ENCODE measurements around the gene CARD16.

The CARD16 gene

DNA sequence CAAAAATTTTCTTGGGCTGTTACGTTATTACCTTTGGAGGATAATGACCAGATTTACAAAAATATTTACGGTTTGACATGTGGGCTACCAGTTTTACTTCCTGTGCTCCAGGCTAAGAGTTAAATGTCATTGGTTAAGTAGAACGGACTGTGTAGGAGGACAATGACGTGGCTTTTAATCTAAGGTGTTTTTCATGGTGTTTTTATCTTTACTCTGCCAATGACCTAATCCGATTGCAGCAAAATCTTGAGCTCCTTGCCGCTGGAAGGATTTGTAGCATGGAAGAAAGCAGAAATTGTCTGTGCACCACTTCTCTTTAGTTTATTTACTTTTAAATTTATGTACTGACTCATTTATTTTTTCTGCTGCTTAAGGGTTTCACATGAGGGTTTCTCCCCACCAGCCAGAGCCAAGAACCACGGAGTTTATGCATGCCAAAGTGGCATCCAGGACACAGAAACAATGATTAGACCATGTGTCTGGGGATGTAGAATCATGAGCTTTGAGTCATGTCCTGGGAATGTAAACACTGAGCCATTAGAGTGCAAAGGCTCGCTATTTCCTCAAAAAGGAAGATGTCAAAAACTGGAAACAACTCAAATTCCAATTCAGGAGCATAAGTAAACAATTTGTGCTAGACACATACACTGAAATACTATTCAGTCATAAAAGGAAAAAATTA, 1.9 kb upstream of the CARD16 start:
- Histone ChIP-seq H3K9me2 (replicated peaks; ENCODE audit: control insufficient read depth, low read length) (no peaks in the 10 kb centered on the region), H3K27me3 (ENCODE audit: control insufficient read depth, low read length) (no peaks in the 10 kb centered on the region), H3K4me1 (ENCODE audit: control insufficient read depth, low read length) (no peaks in the 10 kb centered on the region), H3K4me2 (ENCODE audit: low read length) (no peak overlapping the region), H3K27ac (ENCODE audit: low read depth, low read length) (no peak overlapping the region), H3K79me2 (ENCODE audit: control insufficient read depth, low read length) (no peaks in the 10 kb centered on the region), H3F3A (ENCODE audit: control insufficient read depth, insufficient read depth) (no peaks in the 10 kb centered on the region), H4K20me1 (ENCODE audit: control insufficient read depth, insufficient read depth, low read depth, low read length) (no peaks in the 10 kb centered on the region), H3K4me3 (ENCODE audit: low read length) (no peak overlapping the region), H3K36me3 (ENCODE audit: control insufficient read depth, low read length) (no peaks in the 10 kb centered on the region), H3K9me3 (ENCODE audit: control insufficient read depth, insufficient read depth, low read length) (no peaks in the 10 kb centered on the region)
- TF ChIP-seq CTCF (IDR thresholded peaks at IDR 0.05; ENCODE audit: low read depth, low read length, poor library complexity, severe bottlenecking) (no peak), EZH2phosphoT487 (IDR thresholded peaks at IDR 0.05; ENCODE audit: borderline replicate concordance, low read length) (no peak)

- H4K20me1 ChIP-seq (ENCODE audit: control insufficient read depth, insufficient read depth, low read depth, low read length), result no peaks in the 10 kb centered on the region
- no peaks in the 10 kb centered on the region for H3K79me2 ChIP-seq (ENCODE audit: control insufficient read depth, low read length)
- no peaks in the 10 kb centered on the region for H3K36me3 ChIP-seq (ENCODE audit: control insufficient read depth, low read length)
- no peak overlapping the region for H3K4me2 ChIP-seq (ENCODE audit: low read length)
- TF ChIP-seq EZH2phosphoT487 (IDR thresholded peaks at IDR 0.05; ENCODE audit: borderline replicate concordance, low read length), result no peak
- no peak for TF ChIP-seq CTCF (IDR thresholded peaks at IDR 0.05; ENCODE audit: low read depth, low read length, poor library complexity, severe bottlenecking)
- no peaks in the 10 kb centered on the region for H3K9me3 ChIP-seq (ENCODE audit: control insufficient read depth, insufficient read depth, low read length)
- H3K9me2 ChIP-seq (replicated peaks; ENCODE audit: control insufficient read depth, low read length), result no peaks in the 10 kb centered on the region
- no peak overlapping the region for H3K4me3 ChIP-seq (ENCODE audit: low read length)
- H3F3A ChIP-seq (ENCODE audit: control insufficient read depth, insufficient read depth), result no peaks in the 10 kb centered on the region
- no peaks in the 10 kb centered on the region for H3K4me1 ChIP-seq (ENCODE audit: control insufficient read depth, low read length)
- H3K27me3 ChIP-seq (ENCODE audit: control insufficient read depth, low read length), result no peaks in the 10 kb centered on the region
- H3K27ac ChIP-seq (ENCODE audit: low read depth, low read length), result no peak overlapping the region
Observed at GRCh38 chr11:105045676-105046296, 651 bp upstream of the CARD16 start.

GRCh38 chr11:105042178-105042577, 3.0 kb downstream of the CARD16 start:
- H3K9me3 ChIP-seq (ENCODE audit: control insufficient read depth, insufficient read depth, low read length), result no peaks in the 10 kb centered on the region
- no peak overlapping the region for H3K4me2 ChIP-seq (ENCODE audit: low read length)
- H3K36me3 ChIP-seq (ENCODE audit: control insufficient read depth, low read length), result no peaks in the 10 kb centered on the region
- H3K4me1 ChIP-seq (ENCODE audit: control insufficient read depth, low read length), result no peaks in the 10 kb centered on the region
- H3K27ac ChIP-seq (ENCODE audit: low read depth, low read length), result no peak overlapping the region
- no peak overlapping the region for H3K4me3 ChIP-seq (ENCODE audit: low read length)
- TF ChIP-seq CTCF (IDR thresholded peaks at IDR 0.05; ENCODE audit: low read depth, low read length, poor library complexity, severe bottlenecking) (no peak), EZH2phosphoT487 (IDR thresholded peaks at IDR 0.05; ENCODE audit: borderline replicate concordance, low read length) (no peak)
- no peaks in the 10 kb centered on the region for H3F3A ChIP-seq (ENCODE audit: control insufficient read depth, insufficient read depth)
- H3K27me3 ChIP-seq (ENCODE audit: control insufficient read depth, low read length), result no peaks in the 10 kb centered on the region
- no peaks in the 10 kb centered on the region for H3K9me2 ChIP-seq (replicated peaks; ENCODE audit: control insufficient read depth, low read length)
- H3K79me2 ChIP-seq (ENCODE audit: control insufficient read depth, low read length), result no peaks in the 10 kb centered on the region
- H4K20me1 ChIP-seq (ENCODE audit: control insufficient read depth, insufficient read depth, low read depth, low read length), result no peaks in the 10 kb centered on the region

Data from DOHH2 (cell line).